GM12878 (cell line): ENCODE results near the gene HTRA2.

Experiments used
- ATF3 ChIP-seq: IDR thresholded peaks from 2 replicates; pipeline ENCODE4 v1.6.1; 2011; ENCODE audit warnings: low read depth, mild to moderate bottlenecking, low read length, moderate library complexity, borderline replicate concordance; ENCODE audit errors: extremely low read depth
- BACH1 ChIP-seq: fragments of 450-650 bp; IDR thresholded peaks from 2 replicates; pipeline ENCODE4 v1.6.1; 2017; ENCODE audit warnings: mild to moderate bottlenecking, borderline replicate concordance
- CREB1 ChIP-seq: IDR thresholded peaks from 2 replicates; pipeline ENCODE4 v1.6.1; 2012; ENCODE audit warnings: low read depth, mild to moderate bottlenecking, inconsistent platforms
- CTCF ChIP-seq, 3 experiments: IDR thresholded peaks in 2 of 3; conservative IDR thresholded peaks in 1 of 3; 2 replicates each; pipeline ENCODE4 v1.5.1; 2011; ENCODE audit warnings: low read depth in 3 of 3, low read length in 3 of 3, mild to moderate bottlenecking in 3 of 3, control low read depth in 2 of 3, moderate library complexity in 2 of 3, inconsistent platforms in 1 of 3, mixed read lengths in 1 of 3; ENCODE audit not compliant: control insufficient read depth in 2 of 3, insufficient read depth in 1 of 3; ENCODE audit errors: extremely low read depth in 1 of 3
- EP300 ChIP-seq, 2 experiments: fragments of 150-350 bp in 1 of 2; IDR thresholded peaks; 2 replicates each; pipeline ENCODE4 v1.6.1; 2011 to 2012; ENCODE audit warnings: low read depth in 2 of 2, low read length in 2 of 2, borderline replicate concordance in 1 of 2, improper control_type of control experiment in 1 of 2, inconsistent platforms in 1 of 2; ENCODE audit not compliant: control insufficient read depth in 1 of 2
- EZH2 ChIP-seq: IDR thresholded peaks from 2 replicates; pipeline ENCODE4 v1.6.1; 2012; ENCODE audit warnings: low read depth, mild to moderate bottlenecking, control low read depth, inconsistent platforms, low read length, borderline replicate concordance; ENCODE audit not compliant: control insufficient read depth
- HCFC1 ChIP-seq: fragments of 150-350 bp; IDR thresholded peaks from 2 replicates; pipeline ENCODE4 v1.6.1; 2014; ENCODE audit warnings: low read length
- NR2F1 ChIP-seq: fragments of 450-650 bp; conservative IDR thresholded peaks from 2 replicates; pipeline ENCODE4 v1.6.1; 2017; ENCODE audit warnings: mild to moderate bottlenecking
- POLR2A ChIP-seq: IDR thresholded peaks from 2 replicates; pipeline ENCODE4 v1.6.1; 2011; ENCODE audit warnings: low read depth, mild to moderate bottlenecking, low read length
- POLR2AphosphoS5 ChIP-seq: IDR thresholded peaks from 2 replicates; pipeline ENCODE4 v1.6.1; 2011; ENCODE audit warnings: mild to moderate bottlenecking, low read length, inconsistent platforms
- RELB ChIP-seq: fragments of 450-650 bp; IDR thresholded peaks from 2 replicates; pipeline ENCODE4 v1.6.1; 2017; ENCODE audit warnings: low read depth, mild to moderate bottlenecking, moderate library complexity
- SREBF2 ChIP-seq: IDR thresholded peaks from 2 replicates; pipeline ENCODE4 v1.6.1; 2012; ENCODE audit warnings: mild to moderate bottlenecking, low read length
- STAT1 ChIP-seq: fragments of 450-650 bp; conservative IDR thresholded peaks from 2 replicates; pipeline ENCODE4 v1.6.1; 2014; ENCODE audit warnings: antibody characterized with exemption, mild to moderate bottlenecking

GRCh38 chr2:74516650-74517049 lies 13.1 kb upstream of the HTRA2 start:
- TF ChIP-seq CTCF (IDR thresholded peaks at IDR 0.05 in 2 of 3, conservative IDR thresholded peaks at IDR 0.05 in 1 of 3; ENCODE audit: control insufficient read depth in 2 of 3, extremely low read depth in 1 of 3, insufficient read depth in 1 of 3, low read depth in 3 of 3, low read length in 3 of 3), result no peak
- no peak for TF ChIP-seq NR2F1
- no peak for TF ChIP-seq HCFC1
- no peak for TF ChIP-seq EZH2
- TF ChIP-seq POLR2A, result no peak
- TF ChIP-seq ATF3, result no peak
- TF ChIP-seq CREB1, result no peak
- no peak for TF ChIP-seq RELB
- no peak for TF ChIP-seq BACH1
- no peak for TF ChIP-seq SREBF2
- no peak for TF ChIP-seq STAT1
- no peak for TF ChIP-seq POLR2AphosphoS5
- no peak for TF ChIP-seq EP300 (IDR thresholded peaks at IDR 0.05; ENCODE audit: borderline replicate concordance in 1 of 2, control insufficient read depth in 1 of 2, low read depth in 2 of 2, low read length in 2 of 2)
